Astrocyte of the spinal cord (primary cell): ENCODE measurements around the gene SRP54.
"Not testable (repeated sequence)": the region's sequence is repeated elsewhere in the genome, so short reads cannot be mapped to it uniquely, and the experiment has no call there.

Source experiments
- DNase-seq: peaks from one replicate; pipeline ENCODE4 v3.0.0; 2011; ENCODE audit warnings: low read depth, low spot score
- H3K4me3 ChIP-seq: 2 replicates; pipeline ENCODE4 v1.5.1; 2011; ENCODE audit warnings: low read depth, mild to moderate bottlenecking, low read length, moderate library complexity
- in situ Hi-C: cut with HindIII; loops from 2 replicates; pipeline ENCODE4 v1.10.0; 2017; ENCODE audit warnings: low sequenced_read_pairs
- TF ChIP-seq, protein P1 (sequence below): IDR thresholded peaks from 2 replicates; pipeline ENCODE4 v1.5.1; 2012; ENCODE audit warnings: low read depth, mild to moderate bottlenecking, low read length, inconsistent platforms

The SRP54 gene

DNA sequence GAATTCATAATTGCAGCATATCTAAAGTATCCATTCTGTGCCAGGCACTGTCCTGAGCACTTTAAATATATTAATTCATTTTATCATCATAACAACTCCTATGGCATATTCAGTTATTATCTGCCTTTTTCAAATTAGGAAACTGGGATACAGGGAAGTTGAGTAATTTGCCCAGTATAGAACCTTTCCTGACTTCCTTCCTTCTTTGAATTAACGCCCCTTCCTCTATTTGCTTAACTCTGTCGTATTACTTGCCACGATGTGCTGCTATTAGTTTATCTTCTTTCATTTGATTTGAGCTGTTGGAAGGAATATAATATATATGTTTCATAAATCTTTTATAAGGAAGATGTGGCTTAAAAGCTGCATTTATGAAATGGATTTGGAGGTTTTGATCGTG is 37.9 kb downstream of the SRP54 start:
- in situ Hi-C loops, result no loop called here
- H3K4me3 ChIP-seq, result no peak overlapping the region
- TF ChIP-seq, protein P1, sequence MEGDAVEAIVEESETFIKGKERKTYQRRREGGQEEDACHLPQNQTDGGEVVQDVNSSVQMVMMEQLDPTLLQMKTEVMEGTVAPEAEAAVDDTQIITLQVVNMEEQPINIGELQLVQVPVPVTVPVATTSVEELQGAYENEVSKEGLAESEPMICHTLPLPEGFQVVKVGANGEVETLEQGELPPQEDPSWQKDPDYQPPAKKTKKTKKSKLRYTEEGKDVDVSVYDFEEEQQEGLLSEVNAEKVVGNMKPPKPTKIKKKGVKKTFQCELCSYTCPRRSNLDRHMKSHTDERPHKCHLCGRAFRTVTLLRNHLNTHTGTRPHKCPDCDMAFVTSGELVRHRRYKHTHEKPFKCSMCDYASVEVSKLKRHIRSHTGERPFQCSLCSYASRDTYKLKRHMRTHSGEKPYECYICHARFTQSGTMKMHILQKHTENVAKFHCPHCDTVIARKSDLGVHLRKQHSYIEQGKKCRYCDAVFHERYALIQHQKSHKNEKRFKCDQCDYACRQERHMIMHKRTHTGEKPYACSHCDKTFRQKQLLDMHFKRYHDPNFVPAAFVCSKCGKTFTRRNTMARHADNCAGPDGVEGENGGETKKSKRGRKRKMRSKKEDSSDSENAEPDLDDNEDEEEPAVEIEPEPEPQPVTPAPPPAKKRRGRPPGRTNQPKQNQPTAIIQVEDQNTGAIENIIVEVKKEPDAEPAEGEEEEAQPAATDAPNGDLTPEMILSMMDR, result no peak
- DNase-seq, result no peak

DNA sequence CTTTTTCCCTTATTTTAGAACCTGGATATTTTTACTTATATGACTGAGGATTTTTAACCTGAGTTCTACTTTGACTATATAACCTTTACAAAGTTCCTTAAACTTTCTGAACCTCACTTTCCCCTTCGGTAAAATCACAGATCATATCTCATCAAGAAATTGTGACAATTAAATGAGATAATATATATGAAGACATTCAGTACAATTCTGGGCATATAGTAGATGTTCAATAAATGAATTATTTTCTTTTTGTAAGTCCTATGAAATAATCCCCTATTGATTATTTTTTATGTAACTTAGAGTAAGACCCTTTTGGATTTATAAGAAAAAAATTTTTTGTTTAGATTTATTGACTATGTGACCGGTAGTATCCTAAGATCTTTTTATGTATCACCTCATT is 45.6 kb downstream of the SRP54 start:
- H3K4me3 ChIP-seq, result no peak overlapping the region
- in situ Hi-C loops, result no loop called here
- no peak for DNase-seq
- TF ChIP-seq, protein P1, result no peak

DNA sequence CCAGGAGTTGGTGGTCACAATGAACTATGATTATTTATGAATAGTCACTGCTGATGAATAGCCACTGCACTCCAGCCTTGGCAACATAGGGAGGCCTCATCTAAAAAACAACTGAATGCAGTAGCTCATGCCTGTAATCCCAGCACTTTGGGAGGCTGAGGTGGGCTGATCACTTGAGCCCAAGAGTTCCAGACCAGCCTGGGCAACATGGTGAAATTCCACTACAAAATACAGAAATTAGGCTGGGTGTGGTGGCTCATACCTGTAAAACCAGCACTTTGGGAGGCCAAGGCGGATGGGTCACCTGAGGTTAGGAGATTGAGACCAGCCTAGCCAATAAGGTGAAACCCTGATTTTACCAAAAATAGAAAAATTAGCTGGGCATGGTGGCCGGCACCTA is 49.8 kb downstream of the SRP54 start:
- in situ Hi-C loops, result no loop called here
- DNase-seq, result no peak
- TF ChIP-seq, protein P1, result no peak
- no peak overlapping the region for H3K4me3 ChIP-seq

DNA sequence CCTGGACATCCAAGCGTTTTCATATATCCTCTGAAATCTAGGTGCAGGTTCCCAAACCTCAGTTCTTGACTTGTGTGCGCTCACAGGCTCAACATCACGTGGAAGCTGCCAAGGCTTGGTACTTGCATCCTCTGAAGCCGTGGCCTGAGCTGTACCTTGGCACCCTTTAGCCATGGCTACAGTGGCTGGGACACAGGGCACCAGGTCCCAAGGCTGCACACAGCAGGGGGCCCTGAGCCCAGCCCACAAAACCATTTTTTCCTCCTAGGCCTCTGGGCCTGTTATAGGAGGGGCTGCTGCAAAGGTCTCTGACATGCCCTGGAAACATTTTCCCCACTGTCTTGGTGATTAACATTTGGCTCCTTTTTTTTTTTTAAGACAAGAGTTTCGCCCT is 51.6 kb downstream of the SRP54 start:
- no peak overlapping the region for H3K4me3 ChIP-seq
- no peak for DNase-seq
- in situ Hi-C loops, result no loop called here
- TF ChIP-seq, protein P1, result no peak

DNA sequence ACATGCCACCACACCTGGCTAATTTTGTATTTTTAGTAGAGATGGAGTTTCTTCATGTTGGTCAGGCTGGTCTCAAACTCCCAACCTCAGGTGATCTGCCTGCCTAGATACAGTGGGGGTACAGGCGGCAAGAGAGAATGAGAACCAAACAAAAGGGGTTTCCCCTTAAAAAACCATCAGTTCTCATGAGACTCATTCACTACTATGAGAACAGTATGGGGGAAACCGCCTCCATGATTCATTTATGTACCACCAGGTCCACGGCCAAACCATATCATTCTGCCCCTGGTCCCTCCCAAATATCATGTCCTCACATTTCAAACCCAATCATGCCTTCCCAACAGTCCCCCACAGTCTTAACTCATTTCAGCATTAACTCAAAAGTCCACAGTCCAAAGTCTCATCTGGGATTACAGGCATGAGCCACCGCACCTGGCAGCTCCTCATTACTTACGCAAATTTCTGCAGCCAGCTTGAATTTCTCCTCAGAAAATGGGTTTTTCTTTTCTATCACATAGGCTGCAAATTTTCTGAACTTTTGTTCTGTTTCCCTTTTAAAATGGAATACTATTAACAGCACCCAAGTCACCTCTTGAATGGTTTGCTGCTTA is 52.3 kb downstream of the SRP54 start:
- in situ Hi-C loops, DNase-seq, H3K4me3 ChIP-seq: not testable (repeated sequence)

DNA sequence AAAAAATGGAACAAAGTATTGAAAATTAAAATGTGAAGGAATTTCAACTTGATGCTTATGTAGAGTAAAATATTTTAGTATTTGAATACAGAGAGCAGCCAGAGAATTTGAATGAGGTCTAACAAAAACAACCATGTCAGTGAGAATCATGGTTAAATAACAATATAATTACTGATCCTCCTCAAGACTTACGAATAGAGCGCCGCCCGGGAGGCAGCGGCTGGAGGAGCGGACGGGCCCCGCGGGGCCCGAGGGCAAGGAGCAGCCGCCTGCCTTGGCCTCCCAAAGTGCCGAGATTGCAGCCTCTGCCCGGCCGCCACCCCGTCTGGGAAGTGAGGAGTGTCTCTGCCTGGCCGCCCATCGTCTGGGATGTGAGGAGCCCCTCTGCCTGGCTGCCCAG is 55.5 kb downstream of the SRP54 start:
- DNase-seq, H3K4me3 ChIP-seq, in situ Hi-C loops: not testable (repeated sequence)

DNA sequence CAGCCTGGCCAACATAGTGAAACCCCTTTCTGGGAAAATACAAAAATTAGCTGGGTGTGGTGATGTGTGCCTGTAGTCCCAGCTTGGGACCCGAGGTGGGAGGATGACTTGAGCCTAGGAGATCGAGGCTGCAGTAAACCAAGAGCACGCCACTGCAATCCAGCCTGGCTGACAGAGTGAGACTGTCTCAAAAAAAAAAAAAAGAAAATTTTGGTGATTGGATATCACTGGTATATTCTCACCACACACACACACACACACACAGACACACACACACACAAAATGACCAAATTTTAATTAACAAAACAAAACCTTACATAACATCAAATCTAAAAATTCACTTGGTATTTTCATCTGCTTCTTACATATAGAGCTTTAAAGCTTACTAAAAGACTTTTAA is 59.8 kb downstream of the SRP54 start:
- no peak for DNase-seq
- in situ Hi-C loops, result no loop called here
- H3K4me3 ChIP-seq, result no peak overlapping the region
- TF ChIP-seq, protein P1, result no peak

DNA sequence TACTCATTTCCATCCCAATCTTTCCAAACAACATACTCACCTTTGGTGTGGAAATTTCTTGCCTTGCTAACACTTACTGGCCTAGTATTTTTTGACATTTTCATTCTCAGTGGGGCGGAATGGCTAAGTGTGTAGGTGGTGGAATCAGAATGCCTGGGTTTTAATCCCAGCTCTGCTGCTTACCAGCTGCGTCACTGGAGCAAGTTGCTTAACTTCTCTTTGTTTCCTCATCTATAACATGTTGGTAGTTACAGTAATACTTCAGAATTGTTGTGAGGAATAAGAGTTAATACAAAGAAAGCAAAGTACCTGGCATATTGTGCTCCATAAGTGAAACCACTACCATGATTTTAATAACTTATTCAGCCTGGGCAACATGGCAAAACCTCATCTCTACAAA is 60.3 kb downstream of the SRP54 start:
- no peak overlapping the region for H3K4me3 ChIP-seq
- in situ Hi-C loops, result no loop called here
- DNase-seq, result no peak
- TF ChIP-seq, protein P1, result no peak
